Measurements from ENCODE around the gene GPRIN1. TPM values are rescaled to one million over a fixed set of nuclear protein-coding genes. Genes with fewer than 3 reads are reported as not detected.
A peak's percentile ranks its signal among the peaks of the same experiment; 100 is the strongest.

The GPRIN1 gene
- polyA plus RNA-seq, 1 experiment, result 4.0 TPM

DNA sequence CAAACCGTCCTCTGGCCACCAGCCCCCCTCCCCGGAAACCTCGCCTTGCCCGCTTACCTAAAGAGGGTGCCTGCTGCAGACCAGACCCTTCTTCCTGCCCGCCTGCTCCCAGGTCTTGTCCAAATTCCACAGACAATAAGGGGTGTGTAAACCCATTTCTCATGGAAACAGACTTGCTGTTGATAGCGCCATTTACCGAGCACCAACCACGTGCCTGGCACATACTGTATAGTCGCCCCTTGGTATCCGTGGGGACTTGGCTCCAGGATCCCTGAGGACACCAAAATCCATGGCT, 35.7 kb downstream of the GPRIN1 start:
- Histone ChIP-seq H3K9me3 (ENCODE audit: control insufficient read depth, insufficient read depth, low read length) (no peaks in the 10 kb centered on the region; the same call in 1 of the 2 replicates), H3K4me3 (ENCODE audit: low read depth, low read length) (no peak overlapping the region), H3K27me3 (ENCODE audit: control insufficient read depth, insufficient read depth, low read length) (peaks cover 4% of the 10 kb centered on the region), H3K27ac (ENCODE audit: low read depth, low read length) (no peak overlapping the region)
- DNase-seq (ENCODE audit: low read depth, low spot score), result no peak
- ChIA-PET CTCF (interaction anchor here (0.6 to 3.2 kb wide), 14 partner anchors 9 to 212 kb away, joined by 3 to 29 read pairs (median 6); partner anchors contain the start of genes EIF4E1B, SNCB and TSPAN17), POLR2A (no interaction called here)
- TF ChIP-seq, protein P1, sequence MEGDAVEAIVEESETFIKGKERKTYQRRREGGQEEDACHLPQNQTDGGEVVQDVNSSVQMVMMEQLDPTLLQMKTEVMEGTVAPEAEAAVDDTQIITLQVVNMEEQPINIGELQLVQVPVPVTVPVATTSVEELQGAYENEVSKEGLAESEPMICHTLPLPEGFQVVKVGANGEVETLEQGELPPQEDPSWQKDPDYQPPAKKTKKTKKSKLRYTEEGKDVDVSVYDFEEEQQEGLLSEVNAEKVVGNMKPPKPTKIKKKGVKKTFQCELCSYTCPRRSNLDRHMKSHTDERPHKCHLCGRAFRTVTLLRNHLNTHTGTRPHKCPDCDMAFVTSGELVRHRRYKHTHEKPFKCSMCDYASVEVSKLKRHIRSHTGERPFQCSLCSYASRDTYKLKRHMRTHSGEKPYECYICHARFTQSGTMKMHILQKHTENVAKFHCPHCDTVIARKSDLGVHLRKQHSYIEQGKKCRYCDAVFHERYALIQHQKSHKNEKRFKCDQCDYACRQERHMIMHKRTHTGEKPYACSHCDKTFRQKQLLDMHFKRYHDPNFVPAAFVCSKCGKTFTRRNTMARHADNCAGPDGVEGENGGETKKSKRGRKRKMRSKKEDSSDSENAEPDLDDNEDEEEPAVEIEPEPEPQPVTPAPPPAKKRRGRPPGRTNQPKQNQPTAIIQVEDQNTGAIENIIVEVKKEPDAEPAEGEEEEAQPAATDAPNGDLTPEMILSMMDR (IDR thresholded peaks at IDR 0.05; ENCODE audit: low read depth, low read length), result no peak; the same call in 1 of the 2 replicates

DNA sequence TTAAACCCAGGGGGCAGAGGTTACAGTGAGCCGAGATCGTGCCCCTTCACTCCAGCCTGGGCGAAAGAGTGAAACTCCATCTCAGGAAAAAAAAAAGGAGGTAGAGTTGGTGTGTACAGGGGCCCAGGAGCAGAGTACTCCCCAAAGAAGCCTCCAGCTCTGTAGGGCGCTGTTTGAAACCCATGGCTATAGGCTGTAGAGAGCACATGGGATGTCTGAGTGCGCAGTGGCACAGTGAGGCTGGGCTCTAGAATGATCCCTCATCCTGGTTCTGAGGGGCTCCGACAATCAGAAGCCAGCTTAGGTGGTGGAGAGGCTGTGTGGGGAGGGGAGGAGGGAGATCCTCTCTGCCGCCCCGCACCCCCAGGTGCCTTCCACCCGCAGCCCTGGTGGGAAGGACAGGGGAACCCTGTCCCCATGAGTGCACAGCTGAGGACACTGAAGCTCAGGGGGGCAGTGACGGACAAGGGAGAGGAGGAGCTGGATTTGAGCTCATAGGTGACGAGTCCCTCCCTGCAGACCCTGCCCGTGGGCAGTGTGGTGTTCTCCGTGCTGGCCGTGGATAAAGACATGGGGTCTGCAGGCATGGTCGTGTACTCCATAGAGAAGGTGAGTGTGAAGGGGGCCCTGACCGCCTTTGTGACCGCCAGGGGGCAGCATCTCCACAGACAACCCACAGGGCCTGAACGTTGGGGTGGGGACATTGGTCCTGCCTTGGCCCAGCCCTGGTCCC, 36.2 kb downstream of the GPRIN1 start:
- ChIA-PET CTCF (interaction anchor here (0.5 to 3.2 kb wide), 34 partner anchors 9 to 844 kb away, joined by 3 to 29 read pairs (median 4); partner anchors contain the start of genes EIF4E1B, RNF44, SNCB and TSPAN17), POLR2A (no interaction called here)
- no peaks in the 10 kb centered on the region; the same call in 1 of the 2 replicates for H3K9me3 ChIP-seq (ENCODE audit: control insufficient read depth, insufficient read depth, low read length)
- peak; percentile 8 for DNase-seq (ENCODE audit: low read depth, low spot score)
- H3K4me3 ChIP-seq (ENCODE audit: low read depth, low read length), result no peak overlapping the region
- no peak overlapping the region for H3K27ac ChIP-seq (ENCODE audit: low read depth, low read length)
- H3K27me3 ChIP-seq (ENCODE audit: control insufficient read depth, insufficient read depth, low read length), result peaks cover 4% of the 10 kb centered on the region
- TF ChIP-seq, protein P1 (IDR thresholded peaks at IDR 0.05; ENCODE audit: low read depth, low read length), result peak; percentile 82

DNA sequence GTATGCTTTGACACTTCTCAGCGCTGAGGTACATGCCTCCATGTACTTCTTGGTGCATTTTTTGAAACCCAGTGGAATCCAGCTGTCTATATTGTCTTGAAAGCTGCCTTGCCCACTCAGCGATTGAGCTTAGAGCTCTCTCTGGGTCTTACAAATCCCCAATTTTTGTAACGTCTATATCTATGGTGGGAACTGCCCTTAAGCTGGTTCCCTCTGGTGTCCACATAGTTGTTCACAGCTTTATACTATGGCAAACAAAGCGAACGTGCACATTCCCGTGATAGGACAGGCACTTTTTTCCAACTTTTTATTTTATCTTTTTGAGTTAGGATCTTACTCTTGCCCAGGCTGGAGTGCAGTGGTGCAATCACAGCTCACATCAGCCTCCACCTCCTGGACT, 39.9 kb downstream of the GPRIN1 start:
- CTCF ChIA-PET, result interaction anchor here (0.6 to 1.6 kb wide), 12 partner anchors 9 to 1506 kb away, joined by 3 to 10 read pairs (median 5); partner anchors contain the start of genes CLTB and TSPAN17
- Histone ChIP-seq H3K9me3 (ENCODE audit: control insufficient read depth, insufficient read depth, low read length) (peaks cover 4% of the 10 kb centered on the region), H3K27ac (ENCODE audit: low read depth, low read length) (no peak overlapping the region), H3K27me3 (ENCODE audit: control insufficient read depth, insufficient read depth, low read length) (peaks cover 7% of the 10 kb centered on the region), H3K4me3 (ENCODE audit: low read depth, low read length) (no peak overlapping the region)
- POLR2A ChIA-PET, result interaction anchor here (0.6 to 1.1 kb wide), 2 partner anchors 33 to 47 kb away, joined by 3 read pairs; partner anchors contain the start of gene RNF44
- DNase-seq (ENCODE audit: low read depth, low spot score), result peak; percentile 4
- TF ChIP-seq, protein P1 (IDR thresholded peaks at IDR 0.05; ENCODE audit: low read depth, low read length), result peak; percentile 51

DNA sequence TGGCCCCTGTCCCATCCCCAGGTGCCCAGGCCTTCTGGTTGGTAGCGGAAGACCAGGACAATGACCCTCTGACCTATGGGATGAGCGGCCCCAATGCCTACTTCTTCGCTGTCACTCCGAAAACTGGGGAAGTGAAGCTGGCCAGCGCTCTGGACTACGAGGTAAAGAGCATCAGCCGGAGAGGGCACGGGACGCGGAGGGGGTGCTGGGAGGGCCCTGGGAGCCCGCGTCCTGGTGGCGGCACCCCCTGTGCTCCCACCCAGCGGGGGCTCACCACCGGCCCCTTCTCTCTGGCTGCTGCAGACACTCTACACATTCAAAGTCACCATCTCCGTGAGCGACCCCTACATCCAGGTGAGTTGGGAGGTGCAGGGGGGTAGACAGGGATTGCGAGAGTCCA, 41.3 kb downstream of the GPRIN1 start:
- H3K9me3 ChIP-seq (ENCODE audit: control insufficient read depth, insufficient read depth, low read length), result peaks cover 4% of the 10 kb centered on the region
- no peak overlapping the region for H3K27ac ChIP-seq (ENCODE audit: low read depth, low read length)
- TF ChIP-seq, protein P1 (IDR thresholded peaks at IDR 0.05; ENCODE audit: low read depth, low read length), result no peak
- H3K4me3 ChIP-seq (ENCODE audit: low read depth, low read length), result no peak overlapping the region
- DNase-seq (ENCODE audit: low read depth, low spot score), result no peak
- peaks cover 7% of the 10 kb centered on the region for H3K27me3 ChIP-seq (ENCODE audit: control insufficient read depth, insufficient read depth, low read length)
- ChIA-PET POLR2A (no interaction called here), CTCF (interaction anchor here (1.7 kb wide), 1 partner anchor 10 kb away, joined by 4 read pairs; no protein-coding TSS in a partner anchor)

DNA sequence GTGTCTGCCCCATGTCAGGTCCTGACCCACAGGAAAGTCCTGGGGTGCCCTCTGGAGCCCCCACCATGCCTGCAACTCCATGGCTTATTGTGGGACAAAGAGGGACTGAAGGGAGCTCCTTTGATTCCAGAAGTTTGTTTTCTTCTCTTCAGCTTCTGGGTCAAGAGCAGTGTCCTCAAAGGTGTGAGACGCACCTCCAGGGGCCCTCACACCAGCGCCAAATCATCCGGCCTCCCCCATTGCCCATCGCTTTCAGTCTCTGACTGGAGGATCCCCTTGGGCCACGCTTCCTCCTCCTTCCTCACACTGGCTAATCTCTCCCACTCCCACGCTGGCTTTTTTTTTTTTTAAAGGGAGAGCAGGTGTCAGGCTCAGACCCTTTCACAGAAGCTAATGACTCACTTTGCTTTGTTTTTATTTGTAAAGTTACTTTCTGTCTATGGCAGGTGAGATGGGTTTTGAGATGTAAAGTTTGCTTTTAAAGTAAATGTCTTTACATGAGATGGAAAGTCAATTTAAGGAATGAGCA, 44.1 kb downstream of the GPRIN1 start:
- TF ChIP-seq, protein P1 (IDR thresholded peaks at IDR 0.05; ENCODE audit: low read depth, low read length), result no peak
- H3K27ac ChIP-seq (ENCODE audit: low read depth, low read length), result no peak overlapping the region
- H3K4me3 ChIP-seq (ENCODE audit: low read depth, low read length), result no peak overlapping the region
- DNase-seq (ENCODE audit: low read depth, low spot score), result no peak
- H3K9me3 ChIP-seq (ENCODE audit: control insufficient read depth, insufficient read depth, low read length), result peaks cover 4% of the 10 kb centered on the region
- ChIA-PET CTCF (interaction anchor here (0.5 to 1.0 kb wide), 2 partner anchors 8 to 54 kb away, joined by 3 read pairs; no protein-coding TSS in a partner anchor), POLR2A (interaction anchor here (0.6 kb wide), 1 partner anchor 346 kb away, joined by 3 read pairs; no protein-coding TSS in a partner anchor)
- H3K27me3 ChIP-seq (ENCODE audit: control insufficient read depth, insufficient read depth, low read length), result peaks cover 8% of the 10 kb centered on the region

Data from AG04450 (cell line).